ENCODE data around the gene LSM5. TPM values are rescaled to one million over a fixed set of nuclear protein-coding genes. Genes with fewer than 3 reads are reported as not detected.

LSM5 gene
- total and polyA plus RNA-seq, 3 experiments from 2014 or later, result 115 to 133 (median 130) TPM

DNA sequence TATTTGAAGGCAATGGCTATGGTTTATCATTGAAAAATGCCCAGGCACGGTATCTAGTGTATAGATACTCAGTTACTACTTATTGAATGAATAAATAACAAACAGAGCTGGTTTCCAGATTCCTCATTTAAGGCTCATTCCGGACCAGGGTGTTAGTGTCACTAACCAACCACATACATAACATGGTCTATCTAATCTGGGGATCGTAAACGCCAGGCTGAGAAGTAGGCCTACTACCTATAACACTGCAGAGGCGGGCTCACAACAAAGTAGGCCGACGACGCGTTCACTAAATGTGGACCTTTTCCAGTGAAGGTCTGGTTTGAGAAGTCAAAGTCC, 423 bp downstream of the LSM5 start:
- Histone ChIP-seq H3K9me3 (ENCODE audit: low read length) (no peaks in the 10 kb centered on the region), H3K27me3 (ENCODE audit: insufficient read depth, low read length, poor library complexity, severe bottlenecking) (no peaks in the 10 kb centered on the region), H3K4me1 (ENCODE audit: insufficient read depth, low read length) (peaks cover 12% of the 10 kb centered on the region), H3K36me3 (ENCODE audit: insufficient read depth, low read length) (no peaks in the 10 kb centered on the region), H3K4me3 (ENCODE audit: low read length) (peak overlapping the region; percentile 86), H3K27ac (ENCODE audit: low read depth, low read length) (peak overlapping the region; percentile 87)
- Mint-ChIP-seq H3K27ac (peak overlapping the region; percentile 86 to 98 (median 92)), H3K27me3 (no peaks in the 10 kb centered on the region), H3K36me3 (peaks cover 0 to 41% (median 11%) of the 10 kb centered on the region in 3 donors), H3K9me3 (no peaks in the 10 kb centered on the region), H3K4me1 (peaks cover 21 to 37% (median 34%) of the 10 kb centered on the region in 3 donors), H3K4me3 (peak overlapping the region; percentile 81 to 96 (median 90))
- CTCF ChIA-PET, result interaction anchor here (1.0 to 1.1 kb wide), 2 partner anchors 76 to 85 kb away, joined by 3 to 5 read pairs; no protein-coding TSS in a partner anchor
- POLR2A ChIA-PET, result interaction anchor here (1.7 to 1.8 kb wide), 2 partner anchors 402 to 573 kb away, joined by 4 to 9 read pairs; partner anchors contain the start of genes KBTBD2 and NT5C3A
- no peak for DNase-seq

DNA sequence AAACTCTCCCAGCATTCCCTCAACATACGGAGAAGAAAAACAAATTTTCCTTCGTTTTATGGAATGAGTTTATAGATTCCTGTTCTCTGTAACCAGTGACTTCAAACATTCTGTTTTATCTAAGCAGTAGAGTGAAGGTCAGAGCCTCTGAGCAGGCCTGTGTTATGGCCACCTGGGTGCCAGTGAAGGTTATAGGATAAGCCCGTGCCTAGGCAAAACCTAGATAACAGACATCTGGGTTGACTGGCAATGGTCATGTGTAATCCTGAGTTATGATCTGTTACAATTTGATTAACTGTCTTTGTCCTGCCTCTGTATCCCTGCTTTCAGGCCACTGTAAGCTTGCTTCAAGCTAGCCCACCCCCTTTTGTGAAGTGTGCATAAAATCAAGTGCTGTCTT, 8.3 kb downstream of the LSM5 start:
- POLR2A ChIA-PET, result no interaction called here
- H3K36me3 Mint-ChIP-seq, result peaks cover 0 to 21% (median 6%) of the 10 kb centered on the region in 3 donors
- H3K4me3 Mint-ChIP-seq, result no peak overlapping the region
- H3K4me1 Mint-ChIP-seq, result no peaks in the 10 kb centered on the region
- DNase-seq, result no peak
- H3K9me3 Mint-ChIP-seq, result no peaks in the 10 kb centered on the region
- H3K9me3 ChIP-seq (ENCODE audit: low read length), result no peaks in the 10 kb centered on the region
- no peaks in the 10 kb centered on the region for H3K27me3 ChIP-seq (ENCODE audit: insufficient read depth, low read length, poor library complexity, severe bottlenecking)
- H3K4me3 ChIP-seq (ENCODE audit: low read length), result no peak overlapping the region
- H3K27ac ChIP-seq (ENCODE audit: low read depth, low read length), result no peak overlapping the region
- H3K4me1 ChIP-seq (ENCODE audit: insufficient read depth, low read length), result no peaks in the 10 kb centered on the region
- H3K27me3 Mint-ChIP-seq, result no peaks in the 10 kb centered on the region
- no peak overlapping the region for H3K27ac Mint-ChIP-seq
- CTCF ChIA-PET, result no interaction called here
- H3K36me3 ChIP-seq (ENCODE audit: insufficient read depth, low read length), result no peaks in the 10 kb centered on the region

DNA sequence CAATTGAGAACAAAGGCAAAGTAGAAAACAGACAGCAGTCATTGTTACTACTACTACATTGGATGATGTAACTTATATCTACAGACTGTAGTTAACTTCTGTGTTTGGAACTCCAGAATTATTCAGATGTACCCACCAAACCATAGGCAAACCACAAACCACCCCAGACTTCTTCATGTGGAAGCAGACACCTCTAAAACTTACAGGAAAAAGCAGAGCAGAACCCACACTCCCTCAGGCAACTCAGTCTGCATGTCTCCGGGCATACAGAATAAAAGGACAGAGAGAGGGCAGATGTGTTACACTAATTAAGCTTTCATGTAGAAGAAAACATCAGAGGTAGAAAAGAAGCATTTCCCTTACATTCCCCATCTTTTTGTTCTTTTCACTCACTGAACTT, 9.0 kb downstream of the LSM5 start:
- Mint-ChIP-seq H3K4me1 (no peaks in the 10 kb centered on the region), H3K27me3 (no peaks in the 10 kb centered on the region), H3K9me3 (no peaks in the 10 kb centered on the region), H3K4me3 (no peak overlapping the region), H3K36me3 (peaks cover 0 to 14% (median 6%) of the 10 kb centered on the region in 3 donors), H3K27ac (peak overlapping the region in 2 of 8 donors; percentile 7 to 64)
- H3K9me3 ChIP-seq (ENCODE audit: low read length), result no peaks in the 10 kb centered on the region
- CTCF ChIA-PET, result no interaction called here
- no peak overlapping the region for H3K4me3 ChIP-seq (ENCODE audit: low read length)
- no peaks in the 10 kb centered on the region for H3K36me3 ChIP-seq (ENCODE audit: insufficient read depth, low read length)
- DNase-seq, result no peak
- no peaks in the 10 kb centered on the region for H3K4me1 ChIP-seq (ENCODE audit: insufficient read depth, low read length)
- POLR2A ChIA-PET, result no interaction called here
- no peak overlapping the region for H3K27ac ChIP-seq (ENCODE audit: low read depth, low read length)
- no peaks in the 10 kb centered on the region for H3K27me3 ChIP-seq (ENCODE audit: insufficient read depth, low read length, poor library complexity, severe bottlenecking)

DNA sequence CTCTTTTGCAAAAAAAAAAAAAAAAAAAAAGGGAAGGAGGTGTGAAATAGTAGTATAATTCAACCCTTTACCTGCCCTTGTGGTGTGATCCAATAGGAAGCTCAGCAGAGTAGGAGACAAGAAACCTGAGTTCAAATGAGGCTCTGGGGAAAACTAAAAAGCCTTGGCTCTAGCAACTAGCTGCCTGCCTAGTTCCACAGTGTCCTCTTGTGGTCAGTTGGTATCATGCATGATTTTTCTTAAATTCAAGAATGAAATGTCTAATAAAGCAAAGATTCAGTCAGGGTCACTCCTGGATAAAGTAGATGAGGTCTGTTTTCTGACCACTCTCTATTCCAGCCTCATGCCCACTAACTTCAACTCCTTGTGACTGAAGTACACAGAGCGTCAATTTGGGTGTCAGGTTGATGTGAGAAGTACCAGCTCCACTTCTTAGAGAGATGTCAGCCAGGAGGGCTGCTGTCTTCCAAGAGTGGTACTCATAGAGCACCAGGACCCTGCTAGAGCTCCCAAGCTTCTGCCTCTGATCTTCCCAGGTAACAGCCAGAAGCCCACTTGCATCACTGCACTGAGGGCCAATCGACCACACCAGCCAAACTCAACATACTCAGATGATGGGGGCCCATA, 10.5 kb downstream of the LSM5 start:
- Mint-ChIP-seq H3K27ac (no peak overlapping the region), H3K36me3 (peaks cover 0 to 2% (median 0%) of the 10 kb centered on the region in 3 donors), H3K4me1 (no peaks in the 10 kb centered on the region), H3K4me3 (no peak overlapping the region), H3K27me3 (no peaks in the 10 kb centered on the region), H3K9me3 (no peaks in the 10 kb centered on the region)
- no peaks in the 10 kb centered on the region for H3K9me3 ChIP-seq (ENCODE audit: low read length)
- POLR2A ChIA-PET, result no interaction called here
- no peak overlapping the region for H3K4me3 ChIP-seq (ENCODE audit: low read length)
- CTCF ChIA-PET, result interaction anchor here (1.1 kb wide), 1 partner anchor 47 kb away, joined by 3 read pairs; no protein-coding TSS in a partner anchor
- H3K4me1 ChIP-seq (ENCODE audit: insufficient read depth, low read length), result no peaks in the 10 kb centered on the region
- no peak overlapping the region for H3K27ac ChIP-seq (ENCODE audit: low read depth, low read length)
- DNase-seq, result no peak
- no peaks in the 10 kb centered on the region for H3K27me3 ChIP-seq (ENCODE audit: insufficient read depth, low read length, poor library complexity, severe bottlenecking)
- H3K36me3 ChIP-seq (ENCODE audit: insufficient read depth, low read length), result no peaks in the 10 kb centered on the region

DNA sequence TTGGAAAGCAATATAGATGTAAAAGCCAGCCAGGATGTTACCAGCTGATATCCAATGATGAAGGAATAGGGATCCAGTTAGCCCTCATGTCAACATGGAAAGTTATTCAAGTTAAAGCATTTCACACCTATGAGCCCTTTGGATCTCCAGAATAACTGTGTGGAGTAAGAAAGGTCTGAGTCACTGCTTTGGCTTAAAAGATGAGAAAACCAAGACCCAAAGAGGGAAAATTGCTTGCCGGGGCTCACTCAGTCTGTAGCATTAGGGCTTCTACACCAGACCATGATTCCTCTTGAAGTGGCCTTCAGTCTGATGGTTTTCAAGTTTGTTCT, 12.6 kb downstream of the LSM5 start:
- Histone ChIP-seq H3K27ac (ENCODE audit: low read depth, low read length) (no peak overlapping the region), H3K4me3 (ENCODE audit: low read length) (no peak overlapping the region), H3K27me3 (ENCODE audit: insufficient read depth, low read length, poor library complexity, severe bottlenecking) (no peaks in the 10 kb centered on the region), H3K9me3 (ENCODE audit: low read length) (no peaks in the 10 kb centered on the region), H3K36me3 (ENCODE audit: insufficient read depth, low read length) (no peaks in the 10 kb centered on the region), H3K4me1 (ENCODE audit: insufficient read depth, low read length) (no peaks in the 10 kb centered on the region)
- no peak for DNase-seq
- POLR2A ChIA-PET, result no interaction called here
- H3K4me3 Mint-ChIP-seq, result no peak overlapping the region
- peaks cover 0 to 3% of the 10 kb centered on the region in 2 donors for H3K27me3 Mint-ChIP-seq
- H3K4me1 Mint-ChIP-seq, result no peaks in the 10 kb centered on the region
- no peaks in the 10 kb centered on the region for H3K9me3 Mint-ChIP-seq
- CTCF ChIA-PET, result no interaction called here
- H3K36me3 Mint-ChIP-seq, result no peaks in the 10 kb centered on the region
- H3K27ac Mint-ChIP-seq, result no peak overlapping the region

DNA sequence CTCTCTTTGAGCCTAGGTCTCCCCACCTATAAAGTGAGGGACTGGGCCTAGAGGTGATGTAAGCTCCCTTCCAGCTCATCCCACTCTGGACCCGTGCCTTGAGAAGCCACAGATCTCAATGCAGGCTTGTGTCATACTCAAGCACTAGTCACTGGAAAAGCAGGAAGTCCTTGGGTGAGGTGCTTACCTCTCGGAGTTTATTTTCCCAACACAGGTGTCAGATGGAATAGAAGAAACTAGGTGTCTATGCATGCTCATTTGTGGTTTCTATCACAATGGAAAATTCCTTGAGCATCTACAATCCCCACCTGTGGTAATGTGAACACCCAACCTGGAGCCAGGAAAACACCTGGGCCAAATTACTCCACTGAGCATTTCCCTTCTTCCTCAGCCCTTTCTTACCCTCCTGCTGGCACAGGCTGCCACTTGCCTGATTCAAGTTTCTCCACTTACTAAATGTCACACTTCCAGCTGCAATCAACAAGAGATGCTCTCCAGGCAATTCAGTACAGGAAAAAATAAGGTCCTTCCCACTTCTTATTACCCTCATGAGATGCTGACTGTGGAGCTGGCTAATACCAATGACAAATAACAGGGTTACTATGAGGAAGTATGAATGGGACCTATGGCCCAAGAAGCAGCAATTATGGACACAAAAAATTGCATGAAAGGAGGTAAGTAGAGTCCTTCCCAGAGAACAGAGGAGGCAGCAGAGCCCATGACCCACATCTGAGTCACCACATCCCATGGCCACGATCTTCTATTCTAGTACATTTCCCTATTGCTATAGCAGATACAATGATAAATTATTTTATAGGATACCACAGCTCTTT, 13.1 kb downstream of the LSM5 start:
- CTCF ChIA-PET, result no interaction called here
- no peaks in the 10 kb centered on the region for H3K36me3 ChIP-seq (ENCODE audit: insufficient read depth, low read length)
- POLR2A ChIA-PET, result interaction anchor here (0.6 kb wide), 1 partner anchor 19 kb away, joined by 3 read pairs; no protein-coding TSS in a partner anchor
- Mint-ChIP-seq H3K4me3 (no peak overlapping the region), H3K27ac (no peak overlapping the region), H3K4me1 (no peaks in the 10 kb centered on the region), H3K36me3 (no peaks in the 10 kb centered on the region), H3K9me3 (no peaks in the 10 kb centered on the region), H3K27me3 (peaks cover 0 to 5% of the 10 kb centered on the region in 2 donors)
- no peak overlapping the region for H3K27ac ChIP-seq (ENCODE audit: low read depth, low read length)
- no peak for DNase-seq
- H3K9me3 ChIP-seq (ENCODE audit: low read length), result no peaks in the 10 kb centered on the region
- no peaks in the 10 kb centered on the region for H3K4me1 ChIP-seq (ENCODE audit: insufficient read depth, low read length)
- H3K27me3 ChIP-seq (ENCODE audit: insufficient read depth, low read length, poor library complexity, severe bottlenecking), result no peaks in the 10 kb centered on the region
- H3K4me3 ChIP-seq (ENCODE audit: low read length), result no peak overlapping the region

DNA sequence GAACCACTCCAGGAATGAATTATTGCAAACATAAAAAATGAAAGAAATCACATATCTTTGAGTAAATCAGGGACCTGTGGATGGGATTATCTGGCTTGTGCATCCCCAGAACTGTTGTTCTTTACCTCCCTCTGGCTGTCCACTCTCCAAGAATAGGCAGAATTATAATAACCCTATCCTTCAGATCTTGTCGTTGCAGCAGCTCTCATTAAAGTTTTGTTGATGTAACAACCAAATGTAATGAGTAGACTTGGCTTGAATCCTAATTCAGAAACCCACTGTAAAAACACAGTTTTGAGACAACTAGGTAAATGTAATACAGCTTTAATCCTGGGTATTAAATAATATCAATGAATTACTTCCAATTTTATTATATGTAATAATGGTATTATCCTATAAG, 16.2 kb downstream of the LSM5 start:
- POLR2A ChIA-PET, result no interaction called here
- Histone ChIP-seq H3K9me3 (ENCODE audit: low read length) (no peaks in the 10 kb centered on the region), H3K4me3 (ENCODE audit: low read length) (no peak overlapping the region), H3K27me3 (ENCODE audit: insufficient read depth, low read length, poor library complexity, severe bottlenecking) (no peaks in the 10 kb centered on the region), H3K27ac (ENCODE audit: low read depth, low read length) (no peak overlapping the region), H3K4me1 (ENCODE audit: insufficient read depth, low read length) (no peaks in the 10 kb centered on the region), H3K36me3 (ENCODE audit: insufficient read depth, low read length) (no peaks in the 10 kb centered on the region)
- Mint-ChIP-seq H3K9me3 (no peaks in the 10 kb centered on the region), H3K4me1 (no peaks in the 10 kb centered on the region), H3K27ac (no peak overlapping the region), H3K36me3 (no peaks in the 10 kb centered on the region), H3K4me3 (no peak overlapping the region), H3K27me3 (peaks cover 3 to 9% of the 10 kb centered on the region in 2 donors)
- CTCF ChIA-PET, result no interaction called here
- DNase-seq, result no peak

DNA sequence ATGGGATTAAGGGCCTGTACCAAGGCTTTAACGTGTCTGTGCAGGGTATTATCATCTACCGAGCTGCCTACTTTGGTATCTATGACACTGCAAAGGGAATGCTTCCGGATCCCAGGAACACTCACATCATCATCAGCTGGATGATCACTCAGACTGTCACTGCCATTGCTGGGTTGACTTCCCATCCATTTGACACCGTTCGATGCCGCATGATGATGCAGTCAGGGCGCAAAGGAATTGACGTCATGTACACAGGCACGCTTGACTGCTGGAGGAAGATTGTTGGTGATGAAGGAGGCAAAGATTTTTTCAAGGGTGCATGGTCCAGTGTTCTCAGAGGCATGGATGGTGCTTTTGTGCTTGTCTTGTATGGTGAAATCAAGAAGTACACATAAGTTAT, 18.2 kb downstream of the LSM5 start:
- H3K36me3 ChIP-seq (ENCODE audit: insufficient read depth, low read length), result no peaks in the 10 kb centered on the region
- H3K4me1 ChIP-seq (ENCODE audit: insufficient read depth, low read length), result no peaks in the 10 kb centered on the region
- Mint-ChIP-seq H3K27ac (no peak overlapping the region), H3K9me3 (no peaks in the 10 kb centered on the region), H3K36me3 (no peaks in the 10 kb centered on the region), H3K27me3 (peaks cover 3 to 9% of the 10 kb centered on the region in 2 donors), H3K4me1 (no peaks in the 10 kb centered on the region), H3K4me3 (no peak overlapping the region)
- CTCF ChIA-PET, result no interaction called here
- no peaks in the 10 kb centered on the region for H3K9me3 ChIP-seq (ENCODE audit: low read length)
- POLR2A ChIA-PET, result no interaction called here
- no peak for DNase-seq
- no peak overlapping the region for H3K27ac ChIP-seq (ENCODE audit: low read depth, low read length)
- no peaks in the 10 kb centered on the region for H3K27me3 ChIP-seq (ENCODE audit: insufficient read depth, low read length, poor library complexity, severe bottlenecking)
- H3K4me3 ChIP-seq (ENCODE audit: low read length), result no peak overlapping the region
